Measurements from ENCODE around the gene TNNI2.
"Not testable (repeated sequence)": the region's sequence is repeated elsewhere in the genome, so short reads cannot be mapped to it uniquely, and the experiment has no call there.

The TNNI2 gene

DNA sequence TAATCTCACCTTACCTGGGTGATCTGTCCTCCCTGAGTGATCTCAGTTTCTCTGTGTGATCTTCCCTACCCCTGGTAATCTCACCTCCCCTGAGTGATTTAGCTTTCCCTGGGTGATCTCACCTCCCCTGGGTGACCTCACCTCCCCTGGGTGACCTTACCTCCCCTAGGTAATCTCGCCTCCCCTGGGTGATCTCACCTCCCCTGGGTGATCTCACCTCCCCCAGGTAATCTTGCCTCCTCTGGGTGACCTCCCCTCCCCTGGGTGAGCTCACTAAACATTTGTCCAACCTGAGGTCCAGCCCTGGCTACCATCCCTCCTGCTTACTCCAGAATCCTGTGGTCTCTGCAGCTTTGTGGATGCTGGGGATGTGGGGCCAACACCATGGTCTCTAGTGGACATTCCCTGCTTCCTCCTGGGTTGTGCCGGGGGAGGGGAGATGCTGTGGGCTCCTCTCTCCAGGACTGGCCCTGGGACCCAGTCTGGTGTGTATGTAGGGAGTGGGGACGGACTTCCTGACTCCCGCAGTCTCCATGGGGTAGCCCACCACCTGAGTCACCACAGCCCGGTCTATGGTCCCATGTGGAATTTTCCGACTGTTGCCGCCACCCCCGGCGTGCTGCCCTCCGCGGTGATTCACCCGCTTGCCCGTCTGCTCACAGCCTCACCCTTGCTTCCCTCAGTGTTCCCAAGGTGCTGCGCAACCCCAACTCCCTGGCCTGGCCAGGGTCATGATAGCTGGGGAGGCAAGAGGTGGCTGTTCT, 24.0 kb downstream of the TNNI2 start:
- no peak for DNase-seq (ENCODE audit: low spot score)

GRCh38 chr11:1863352-1864216, 24.8 kb downstream of the TNNI2 start:
- DNase-seq (ENCODE audit: low spot score): peak; percentile 69

DNA sequence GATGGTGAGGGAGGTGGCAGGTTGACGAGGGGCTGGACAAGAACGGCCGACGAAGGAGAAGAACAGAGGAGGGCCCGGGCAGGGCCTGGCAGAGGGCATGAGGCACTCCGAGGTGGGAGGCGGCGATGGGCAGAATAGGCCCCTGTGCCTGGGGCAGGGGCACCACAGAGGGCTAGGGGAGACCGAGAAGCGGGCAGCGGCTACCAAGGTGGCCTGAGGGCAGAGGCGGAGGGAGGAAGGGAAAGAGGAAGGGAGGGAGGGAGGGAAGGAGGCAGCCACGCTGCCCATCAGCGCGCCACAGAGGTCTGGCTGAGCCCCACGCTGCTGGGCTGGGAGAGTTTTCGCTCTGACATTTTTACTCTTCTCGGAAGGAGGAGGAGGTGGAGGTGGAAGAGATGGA, 25.4 kb downstream of the TNNI2 start:
- DNase-seq (ENCODE audit: low spot score): peak; percentile 10

DNA sequence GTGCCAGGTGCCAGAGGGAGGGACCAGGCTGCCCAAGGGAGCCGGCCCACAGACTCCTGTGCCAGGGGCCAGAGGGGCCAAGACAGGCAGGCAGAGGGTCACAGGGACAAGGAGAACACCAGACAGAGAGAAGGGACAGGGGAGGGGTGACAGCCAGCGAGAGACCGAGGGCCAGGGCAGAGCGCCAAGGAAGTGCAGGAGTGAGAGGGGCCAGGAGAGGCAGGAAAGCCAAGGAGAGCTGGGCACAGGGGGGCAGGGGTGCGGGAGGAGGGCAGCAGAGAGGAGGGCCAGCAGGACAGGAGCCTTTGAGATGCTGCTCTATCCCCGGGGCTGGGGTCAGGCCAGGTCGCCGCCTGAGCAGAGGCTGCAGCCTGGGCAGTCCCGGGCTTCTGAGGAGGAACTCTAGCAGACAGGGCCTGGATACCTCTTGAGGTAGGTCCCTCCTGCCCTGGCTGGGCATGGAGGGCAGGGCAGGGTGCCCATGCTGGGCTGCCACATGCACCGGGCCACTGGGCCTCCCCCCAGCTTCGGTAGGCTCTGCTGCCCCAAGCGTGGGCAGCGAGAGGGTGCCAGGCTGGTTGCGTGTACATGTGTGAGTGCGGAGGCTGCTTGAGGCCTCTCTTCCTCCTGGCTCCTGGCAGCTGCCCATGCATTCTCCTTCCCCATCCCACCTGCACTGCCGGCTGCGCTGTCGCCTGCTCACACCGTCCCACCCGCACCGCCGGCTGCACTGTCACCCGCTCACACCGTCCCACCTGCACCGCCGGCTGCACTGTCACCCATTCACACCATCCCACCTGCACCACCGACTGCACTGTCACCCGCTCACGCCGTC, 26.3 kb downstream of the TNNI2 start:
- DNase-seq (ENCODE audit: low spot score): peak; percentile 6

GRCh38 chr11:1866226-1866625, 27.4 kb downstream of the TNNI2 start:
- DNase-seq (ENCODE audit: low spot score): no peak

DNA sequence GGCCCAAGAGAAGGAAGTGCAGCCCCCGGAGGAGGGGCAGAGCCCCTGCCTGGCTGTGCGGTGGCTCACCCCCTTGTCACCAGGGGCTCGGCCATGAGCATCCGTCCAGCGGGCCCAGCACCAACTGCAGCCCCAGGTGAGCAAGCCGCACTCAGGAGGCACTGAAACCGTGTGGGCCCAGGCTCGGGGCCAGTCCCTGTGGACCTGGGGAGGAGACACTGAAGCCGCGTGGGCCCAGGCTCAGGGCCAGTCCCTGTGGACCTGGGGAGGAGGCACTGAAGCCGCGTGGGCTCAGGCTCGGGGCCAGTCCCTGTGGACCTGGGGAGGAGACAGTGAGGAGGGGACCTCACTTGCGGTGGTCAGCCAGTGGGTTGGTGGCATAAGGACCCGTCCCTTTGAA, 28.0 kb downstream of the TNNI2 start:
- DNase-seq (ENCODE audit: low spot score): no peak

DNA sequence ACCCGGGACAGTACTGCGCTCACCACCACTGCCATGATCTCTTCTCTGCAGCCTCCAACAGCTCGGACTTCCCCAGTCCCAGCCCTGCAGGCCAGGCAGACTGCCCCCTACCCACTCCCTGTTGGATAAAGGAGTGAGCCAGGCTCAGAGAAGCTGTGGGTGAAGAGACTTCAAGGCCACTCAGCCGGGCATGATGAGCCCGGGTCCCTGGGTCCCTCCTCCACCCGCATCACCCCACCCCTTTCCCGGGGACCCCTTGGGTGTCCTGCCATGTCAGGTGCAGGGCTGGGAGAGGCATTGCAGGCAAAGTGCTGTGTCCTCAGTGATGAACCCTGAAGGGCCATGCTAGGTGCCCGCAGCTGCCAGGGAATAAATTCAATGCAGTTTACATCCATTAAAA, 28.6 kb downstream of the TNNI2 start:
- no peak for DNase-seq (ENCODE audit: low spot score)

DNA sequence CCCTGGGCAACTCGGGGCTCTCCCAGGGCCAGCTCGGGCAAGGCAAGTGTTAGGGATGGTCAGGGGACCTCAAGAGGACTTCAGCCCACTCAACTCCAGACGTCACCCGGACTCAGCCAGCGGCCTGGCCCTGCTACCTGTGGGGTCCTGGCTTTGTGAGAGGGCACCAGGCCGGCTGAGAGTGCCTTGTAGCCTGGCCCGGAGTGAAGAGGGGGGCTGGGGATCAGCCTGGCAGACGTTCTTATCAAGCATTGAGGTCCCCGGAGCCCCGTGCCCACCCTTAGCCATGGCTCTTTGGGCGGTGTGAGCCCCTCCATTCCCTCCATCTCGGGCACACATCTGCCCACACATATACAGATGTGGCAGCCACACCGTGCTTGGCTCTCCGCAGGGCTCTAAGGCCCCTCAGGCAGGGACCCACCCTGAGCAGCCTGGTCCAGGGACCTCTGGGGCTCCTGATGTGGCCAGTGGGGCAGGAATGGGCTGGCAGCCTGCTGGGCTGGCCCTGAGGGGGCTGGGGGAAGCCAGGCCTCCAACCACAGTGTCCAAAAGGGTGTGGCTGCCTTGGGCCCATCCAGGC, 29.4 kb downstream of the TNNI2 start:
- no peak for DNase-seq (ENCODE audit: low spot score)

GRCh38 chr11:1868636-1869291, 30.0 kb downstream of the TNNI2 start:
- no peak for DNase-seq (ENCODE audit: low spot score)

DNA sequence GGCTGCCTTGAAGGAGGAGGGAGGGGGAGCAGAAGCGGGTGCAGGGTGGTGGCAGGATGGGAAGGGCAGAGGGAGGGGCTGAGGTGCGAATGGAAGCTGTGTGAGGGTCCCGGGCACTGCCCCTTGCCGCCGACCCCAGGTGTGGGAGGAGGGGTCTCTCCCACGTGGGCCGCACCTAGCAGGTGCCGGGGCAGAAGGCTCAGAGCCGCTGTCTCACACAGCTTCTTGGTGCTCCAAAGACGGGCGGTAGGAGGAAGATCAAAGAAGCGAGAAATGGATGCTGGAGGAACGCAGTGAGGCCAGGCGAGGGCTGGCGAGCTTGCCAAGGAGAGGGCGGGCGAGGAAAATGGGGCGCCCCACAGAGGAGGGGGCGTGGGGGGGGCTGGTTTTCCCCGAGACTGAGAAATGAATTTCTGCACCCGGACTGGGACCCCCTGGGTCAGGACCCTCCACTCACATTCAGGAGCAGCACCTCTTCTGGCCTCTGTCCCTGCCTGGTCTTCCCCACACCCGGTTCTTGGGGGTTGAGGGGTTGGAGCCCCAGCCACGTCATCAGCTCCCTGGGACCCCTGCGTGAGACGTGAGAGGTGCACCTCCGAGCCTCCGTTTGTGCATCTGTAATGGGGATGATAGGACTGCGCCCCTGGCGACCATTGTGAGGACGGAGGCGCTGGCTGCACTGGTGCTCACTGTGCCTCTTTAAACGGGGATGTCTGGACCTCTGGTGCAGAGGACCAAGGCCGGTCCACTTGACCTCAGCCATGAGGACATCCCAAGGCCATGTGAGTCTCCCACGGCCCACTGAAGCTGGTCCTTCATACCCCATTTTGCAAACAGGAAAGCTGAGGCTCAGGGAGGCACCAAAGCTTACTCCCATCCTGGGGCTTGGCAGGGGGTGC, 30.9 kb downstream of the TNNI2 start:
- no peak for DNase-seq (ENCODE audit: low spot score)

DNA sequence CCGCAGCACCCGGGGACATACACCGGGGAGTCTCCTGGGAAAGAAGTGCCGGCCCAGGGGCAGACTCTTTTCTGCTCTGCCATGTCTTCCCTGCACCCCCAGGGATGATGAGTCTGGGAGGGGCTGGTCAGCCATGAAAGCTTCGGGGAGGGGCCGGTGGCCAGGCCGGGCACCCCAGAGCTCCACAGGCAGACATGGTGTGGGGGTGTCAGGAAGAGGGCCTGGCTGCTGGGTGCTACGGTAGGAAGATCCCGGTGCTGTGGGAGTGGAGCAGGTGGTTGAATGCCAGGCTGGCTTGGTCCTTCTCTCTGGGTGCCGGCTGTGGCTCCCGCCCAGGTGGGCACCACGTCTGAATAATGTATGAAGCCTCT, 31.5 kb downstream of the TNNI2 start:
- DNase-seq (ENCODE audit: low spot score): no peak

- DNase-seq (ENCODE audit: low spot score): no peak
Observed at GRCh38 chr11:1870721-1871466, 32.1 kb downstream of the TNNI2 start.

GRCh38 chr11:1871531-1871930, 32.8 kb downstream of the TNNI2 start:
- DNase-seq (ENCODE audit: low spot score): no peak

GRCh38 chr11:1872267-1872985, 33.6 kb downstream of the TNNI2 start:
- DNase-seq (ENCODE audit: low spot score): no peak

DNA sequence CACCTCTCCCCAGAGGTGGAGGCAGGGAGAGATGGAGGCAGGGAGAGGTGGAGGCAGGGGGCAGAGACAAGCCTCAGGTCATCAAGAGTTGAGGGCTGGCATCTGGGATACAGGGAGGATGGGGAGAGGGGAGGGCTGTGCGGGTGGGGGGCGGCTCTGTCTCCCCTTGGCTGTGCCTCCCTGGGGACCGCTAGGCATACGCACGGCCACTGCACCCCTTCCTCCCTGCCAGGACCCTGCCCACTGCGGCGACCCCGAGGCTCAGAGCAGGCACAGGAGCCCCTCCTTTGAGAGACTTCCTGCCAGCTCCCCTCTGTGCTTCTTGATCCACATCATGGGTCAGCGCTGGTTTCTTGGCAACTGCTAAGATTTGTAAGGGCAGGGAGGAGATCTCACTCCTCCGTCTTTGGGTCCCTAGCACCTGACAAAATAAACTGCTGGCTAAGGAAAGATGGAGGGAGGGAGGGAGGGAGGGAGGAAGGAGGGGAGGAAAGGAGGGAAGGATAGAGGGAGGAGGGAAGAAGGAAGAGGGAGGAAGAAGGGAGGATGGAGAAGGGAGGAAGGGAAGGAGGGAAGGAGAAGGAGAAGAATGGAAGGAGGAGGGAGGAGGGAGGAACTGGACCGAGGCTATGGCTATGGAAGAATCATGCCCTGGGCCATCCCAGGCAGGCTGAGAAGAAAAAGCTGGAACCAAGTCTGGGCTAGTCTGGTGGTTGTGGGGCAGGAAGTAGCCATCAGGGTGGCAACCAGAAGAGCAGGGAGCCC, 34.4 kb downstream of the TNNI2 start:
- no peak for DNase-seq (ENCODE audit: low spot score)

GRCh38 chr11:1873813-1874150, 35.0 kb downstream of the TNNI2 start:
- DNase-seq (ENCODE audit: low spot score): not testable (repeated sequence)

GRCh38 chr11:1874441-1875092, 35.8 kb downstream of the TNNI2 start:
- not testable (repeated sequence) for DNase-seq (ENCODE audit: low spot score)

Measured in pons (tissue), 1 donor.